GM12873 (cell line): ENCODE measurements around the gene EXOC3.

ENCODE experiments used
- CTCF ChIP-seq: IDR thresholded peaks from 2 replicates; pipeline ENCODE4 v1.5.1; 2012; ENCODE audit warnings: low read depth, mild to moderate bottlenecking, moderate library complexity, low read length, control low read depth; ENCODE audit not compliant: insufficient read depth; ENCODE audit errors: missing control alignments

The EXOC3 gene

DNA sequence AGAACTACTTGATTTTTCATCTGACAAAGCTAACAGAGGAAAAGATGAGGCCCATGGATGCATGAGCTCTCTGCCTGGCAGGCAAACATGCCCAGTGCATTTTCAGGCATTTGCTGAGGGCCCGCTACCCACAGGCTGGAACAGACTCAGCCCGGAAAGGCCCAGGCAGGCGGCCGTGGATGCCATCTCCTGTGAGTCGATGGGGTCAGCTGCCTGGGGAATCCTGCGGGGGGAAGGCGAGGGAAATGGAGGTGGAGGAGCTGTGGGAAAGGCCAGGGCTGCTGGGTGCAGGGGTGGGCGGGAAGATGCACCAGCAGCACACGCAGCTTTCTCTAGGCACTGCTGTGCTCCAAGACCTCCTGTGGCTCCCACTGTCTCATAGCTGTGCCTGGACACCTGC is 67.5 kb downstream of the EXOC3 start:
- no peak for TF ChIP-seq CTCF

DNA sequence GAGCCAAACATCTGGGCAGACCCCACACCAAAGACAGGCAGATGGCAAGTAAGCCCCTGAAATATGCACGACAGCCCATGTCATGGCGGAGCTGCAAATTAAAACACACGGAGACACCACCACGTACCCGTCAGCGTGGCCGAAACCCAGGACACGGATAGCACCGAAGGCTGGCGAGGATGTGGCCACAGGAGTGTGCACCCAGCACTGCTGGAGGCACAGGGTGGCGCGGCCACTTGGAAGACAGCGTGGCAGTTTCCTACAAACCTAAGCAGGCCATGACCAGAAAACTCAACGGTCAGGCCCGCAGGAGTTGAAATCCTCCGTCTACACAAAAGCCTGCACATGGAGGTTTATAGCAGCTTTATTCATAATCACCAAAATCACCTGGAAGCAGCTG is 68.5 kb downstream of the EXOC3 start:
- TF ChIP-seq CTCF, result no peak

DNA sequence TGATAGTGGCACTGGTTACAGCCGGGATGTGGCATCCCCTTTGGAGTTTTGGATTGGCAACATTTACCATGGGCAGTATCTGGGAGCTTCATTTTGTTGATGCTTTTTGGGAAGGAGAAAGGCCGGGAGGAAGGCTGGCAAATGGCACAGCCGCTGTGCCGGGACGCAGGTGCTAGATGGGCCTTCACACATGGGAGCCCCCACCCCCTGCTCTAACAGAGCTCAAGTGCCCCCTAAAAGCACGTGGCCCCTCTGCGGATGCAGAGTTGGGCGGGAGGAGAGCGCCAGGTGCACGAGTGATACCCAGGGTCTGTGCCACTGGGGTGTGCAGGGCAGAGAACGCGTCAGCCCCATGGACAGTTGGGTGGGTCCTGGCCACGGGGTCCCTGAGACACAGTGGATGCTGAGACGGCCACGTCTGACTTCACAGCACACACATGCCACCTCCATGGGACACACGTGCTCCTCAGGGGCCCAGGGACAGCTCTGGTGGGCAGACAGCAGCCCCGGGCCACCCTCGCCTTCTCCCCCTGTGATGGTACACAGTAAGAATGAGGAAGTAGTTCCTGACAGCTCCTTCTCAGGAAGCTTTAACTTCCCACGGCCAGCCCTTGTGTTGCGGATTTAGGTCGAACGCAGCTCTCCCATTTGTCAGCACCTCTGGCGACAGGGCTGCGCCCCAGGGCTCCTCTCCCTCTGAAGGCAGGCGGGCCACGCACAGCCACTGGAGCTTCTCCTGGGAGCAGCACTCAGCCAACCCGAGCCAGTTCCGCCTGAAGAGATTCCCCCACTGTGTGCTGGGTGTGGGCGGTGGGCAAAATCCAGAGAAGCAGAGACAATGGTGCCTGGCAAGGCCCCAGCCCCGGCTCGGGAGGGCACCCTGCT is 70.5 kb downstream of the EXOC3 start:
- TF ChIP-seq CTCF, result no peak

- no peak for TF ChIP-seq CTCF
Observed at GRCh38 chr5:514101-514485, 71.1 kb downstream of the EXOC3 start.

GRCh38 chr5:514673-515072 is 71.7 kb downstream of the EXOC3 start:
- no peak for TF ChIP-seq CTCF

GRCh38 chr5:515273-515836 is 72.4 kb downstream of the EXOC3 start:
- no peak for TF ChIP-seq CTCF

DNA sequence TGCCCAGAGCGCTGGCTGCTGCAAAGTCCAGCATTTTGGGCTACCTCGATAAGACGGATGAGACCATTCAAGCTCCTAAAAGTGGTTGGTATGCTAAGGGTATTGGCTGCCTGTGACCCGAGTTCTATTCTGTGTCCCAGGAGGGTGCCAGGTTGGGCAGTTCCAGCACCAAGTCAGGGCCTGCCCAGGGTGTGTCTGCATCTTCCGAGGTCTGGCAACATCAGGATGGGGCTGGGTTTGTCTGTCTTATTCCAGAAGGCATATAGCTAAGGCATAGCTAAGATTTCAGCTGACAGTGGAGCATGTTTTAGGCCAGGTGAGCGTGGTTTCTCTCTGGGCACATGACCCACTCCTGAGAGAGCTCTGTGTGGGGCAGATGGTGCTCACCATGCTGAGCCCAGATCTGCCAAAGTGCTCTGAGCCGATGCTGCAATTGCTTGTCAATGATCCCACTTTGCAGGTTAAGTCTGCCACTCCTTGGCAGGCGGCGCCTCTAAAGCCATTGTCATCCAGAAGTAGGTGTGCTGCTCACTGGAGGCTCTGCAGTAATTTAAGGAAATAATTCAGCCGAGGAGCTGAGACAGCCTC is 73.5 kb downstream of the EXOC3 start:
- TF ChIP-seq CTCF, result no peak
